MCF 10A (cell line): ENCODE data around the gene LRP10. TPM values are rescaled to one million over a fixed set of nuclear protein-coding genes. Genes with fewer than 3 reads are reported as not detected.

Source experiments
- BruUV-seq: library from RNA; stranded (reverse); fragments of 400-500 nt; replicated peaks from 2 replicates; lab custom pipeline; 2021; lab: Mats Ljungman, UMichigan
- CTCF ChIA-PET: fragments of 300-600 bp; sonication (Branson Sonifier 250); formaldehyde crosslinking; extraction: SDS; loops from one replicate; lab custom pipeline; 2021; ENCODE audit warnings: antibody characterized with exemption, inconsistent platforms; lab: Yijun Ruan, JAX
- POLR2A ChIA-PET: fragments of 300-600, 350-650 bp; sonication (Branson Sonifier 250); formaldehyde crosslinking; extraction: SDS; loops from one replicate; lab custom pipeline; 2020; ENCODE audit warnings: antibody characterized with exemption, inconsistent platforms; lab: Yijun Ruan, JAX
- DNase-seq: peaks from one replicate; pipeline ENCODE4 v3.0.0-alpha.2; 2018; ENCODE audit not compliant: unreplicated experiment
- H3K27ac Mint-ChIP-seq: one replicate; pipeline ENCODE4 v1.8.0; 2022; ENCODE audit warnings: mild to moderate bottlenecking, low read depth, mixed read lengths; ENCODE audit not compliant: unreplicated experiment
- H3K27me3 Mint-ChIP-seq: one replicate; pipeline ENCODE4 v1.8.0; 2022; ENCODE audit warnings: mixed read lengths; ENCODE audit not compliant: insufficient read depth, unreplicated experiment
- H3K36me3 Mint-ChIP-seq: one replicate; pipeline ENCODE4 v1.8.0; 2022; ENCODE audit warnings: mild to moderate bottlenecking, moderate library complexity, mixed read lengths; ENCODE audit not compliant: insufficient read depth, unreplicated experiment
- H3K4me1 Mint-ChIP-seq: one replicate; pipeline ENCODE4 v1.8.0; 2022; ENCODE audit warnings: mixed read lengths; ENCODE audit not compliant: insufficient read depth, unreplicated experiment
- H3K4me3 Mint-ChIP-seq: one replicate; pipeline ENCODE4 v1.8.0; 2022; ENCODE audit warnings: mild to moderate bottlenecking, moderate library complexity, mixed read lengths; ENCODE audit not compliant: unreplicated experiment
- H3K9me3 Mint-ChIP-seq: one replicate; pipeline ENCODE4 v1.8.0; 2022; ENCODE audit warnings: mixed read lengths; ENCODE audit not compliant: unreplicated experiment
- intact Hi-C: fragments of 100-400 bp; cut with micrococcal nuclease; formaldehyde crosslinking; loops from 2 replicates; pipeline ENCODE4 v1.14.1; 2022
- total RNA-seq: library from RNA; stranded (reverse); gene quantifications from 2 replicates; pipeline ENCODE4 v1.2.3, GENCODE V29; 2022
- TF ChIP-seq, protein P1 (sequence below): fragments of 200-600 bp; IDR thresholded peaks from one replicate; pipeline ENCODE4 v1.8.0; 2022; ENCODE audit warnings: antibody characterized with exemption, mild to moderate bottlenecking; ENCODE audit not compliant: unreplicated experiment

Gene LRP10
- total RNA-seq, 1 experiment from 2014 or later, result 71.0 TPM

DNA sequence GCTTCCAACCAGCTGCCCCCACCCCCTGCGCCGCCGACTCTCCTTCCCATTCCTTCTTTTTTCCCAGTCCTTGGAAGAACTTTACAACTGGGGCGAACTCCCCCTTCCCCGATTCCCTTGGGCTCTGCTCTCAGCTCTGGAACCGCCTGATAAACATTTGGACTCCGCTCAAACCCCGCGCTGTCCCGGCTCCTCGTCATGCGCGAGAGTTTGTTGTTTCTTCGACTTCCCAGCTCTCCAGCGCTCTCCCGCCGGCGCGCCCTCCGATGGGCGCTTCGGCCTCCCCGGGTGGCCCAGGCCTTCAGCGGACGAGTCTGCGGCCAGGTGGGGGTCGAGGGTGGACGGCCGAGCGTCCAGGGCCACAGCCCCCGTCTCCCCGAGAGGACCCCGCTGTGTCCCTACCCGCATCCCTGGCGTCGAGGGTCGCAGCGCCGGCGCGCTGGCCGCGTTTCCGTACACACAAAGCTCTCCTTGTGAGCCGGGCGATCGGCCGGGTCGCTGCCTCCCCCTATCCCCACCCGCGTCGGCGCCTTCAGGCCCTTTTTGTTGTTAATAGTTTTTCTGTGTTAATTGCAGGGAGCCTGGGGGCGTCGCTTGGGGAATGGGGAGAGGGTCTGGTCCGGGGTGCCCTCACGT, 34.3 kb upstream of the LRP10 start:
- Mint-ChIP-seq H3K27ac (peak overlapping the region; percentile 98), H3K4me1 (peaks cover 21% of the 10 kb centered on the region), H3K4me3 (peak overlapping the region; percentile 99), H3K36me3 (peaks cover 43% of the 10 kb centered on the region), H3K9me3 (no peaks in the 10 kb centered on the region), H3K27me3 (no peaks in the 10 kb centered on the region)
- DNase-seq, result peak; percentile 69
- intact Hi-C loops, result loop anchor here (2.0 to 5.0 kb wide), 2 partner anchors 16 to 35 kb away; partner anchors contain the start of gene LRP10
- ChIA-PET CTCF (interaction anchor here (0.6 to 18.2 kb wide), 20 partner anchors 8 to 724 kb away, joined by 3 to 330 read pairs (median 5); partner anchors contain the start of genes ABHD4, LRP10 and OXA1L), POLR2A (interaction anchor here (0.6 to 5.7 kb wide), 20 partner anchors 8 to 267 kb away, joined by 3 to 142 read pairs (median 10); partner anchors contain the start of genes ABHD4, HAUS4, LRP10 and MRPL52)
- BruUV-seq, result no TSS peak
- TF ChIP-seq, protein P1, sequence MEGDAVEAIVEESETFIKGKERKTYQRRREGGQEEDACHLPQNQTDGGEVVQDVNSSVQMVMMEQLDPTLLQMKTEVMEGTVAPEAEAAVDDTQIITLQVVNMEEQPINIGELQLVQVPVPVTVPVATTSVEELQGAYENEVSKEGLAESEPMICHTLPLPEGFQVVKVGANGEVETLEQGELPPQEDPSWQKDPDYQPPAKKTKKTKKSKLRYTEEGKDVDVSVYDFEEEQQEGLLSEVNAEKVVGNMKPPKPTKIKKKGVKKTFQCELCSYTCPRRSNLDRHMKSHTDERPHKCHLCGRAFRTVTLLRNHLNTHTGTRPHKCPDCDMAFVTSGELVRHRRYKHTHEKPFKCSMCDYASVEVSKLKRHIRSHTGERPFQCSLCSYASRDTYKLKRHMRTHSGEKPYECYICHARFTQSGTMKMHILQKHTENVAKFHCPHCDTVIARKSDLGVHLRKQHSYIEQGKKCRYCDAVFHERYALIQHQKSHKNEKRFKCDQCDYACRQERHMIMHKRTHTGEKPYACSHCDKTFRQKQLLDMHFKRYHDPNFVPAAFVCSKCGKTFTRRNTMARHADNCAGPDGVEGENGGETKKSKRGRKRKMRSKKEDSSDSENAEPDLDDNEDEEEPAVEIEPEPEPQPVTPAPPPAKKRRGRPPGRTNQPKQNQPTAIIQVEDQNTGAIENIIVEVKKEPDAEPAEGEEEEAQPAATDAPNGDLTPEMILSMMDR, result no peak

DNA sequence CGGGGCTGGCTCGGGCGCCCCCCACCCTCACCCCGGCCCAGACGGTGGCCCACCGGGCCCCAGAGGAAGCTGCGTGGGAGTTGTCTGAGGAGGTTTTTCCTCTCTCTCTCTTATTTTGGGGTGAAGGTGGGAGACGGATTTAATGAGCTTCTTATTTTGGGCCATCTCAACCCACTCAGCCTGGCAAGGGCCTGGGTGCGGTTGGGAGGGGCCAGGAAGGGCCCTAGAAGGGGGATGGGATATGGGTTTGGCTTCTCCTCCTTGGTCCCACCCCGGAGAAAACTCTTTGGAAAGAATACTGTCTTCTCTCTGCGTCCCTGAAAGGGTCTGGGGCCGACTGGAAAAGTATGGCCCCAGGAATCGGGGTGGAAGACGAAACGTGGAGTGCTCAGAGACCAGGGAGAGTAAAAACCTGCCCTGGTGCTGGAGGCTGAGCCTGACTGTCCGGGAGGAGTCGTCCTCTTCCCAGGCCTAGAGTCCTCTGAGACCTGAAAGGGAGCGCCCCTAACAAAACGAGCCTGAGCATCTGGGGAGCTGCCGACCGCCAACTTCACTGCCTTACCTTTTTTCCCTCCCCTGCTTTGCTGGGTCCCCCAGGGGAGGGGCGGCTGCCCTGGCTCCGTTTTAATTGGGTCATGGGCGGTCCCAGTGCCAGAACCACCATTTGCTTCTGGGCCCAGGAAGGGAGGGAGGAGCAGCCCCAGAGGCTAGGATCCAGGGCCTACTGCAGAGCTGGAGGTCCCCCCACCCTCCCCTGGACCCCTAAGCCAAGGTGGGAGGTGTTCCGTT, 33.6 kb upstream of the LRP10 start:
- Mint-ChIP-seq H3K9me3 (no peaks in the 10 kb centered on the region), H3K27me3 (no peaks in the 10 kb centered on the region), H3K36me3 (peaks cover 43% of the 10 kb centered on the region), H3K27ac (peak overlapping the region; percentile 98), H3K4me3 (peak overlapping the region; percentile 99), H3K4me1 (peaks cover 21% of the 10 kb centered on the region)
- ChIA-PET POLR2A (interaction anchor here (0.5 to 5.7 kb wide), 30 partner anchors 9 to 282 kb away, joined by 3 to 142 read pairs (median 5); partner anchors contain the start of genes ABHD4, AJUBA, DAD1 and HAUS4), CTCF (interaction anchor here (0.6 to 18.2 kb wide), 24 partner anchors 9 to 282 kb away, joined by 3 to 330 read pairs (median 6); partner anchors contain the start of genes ABHD4, LRP10 and OXA1L)
- DNase-seq, result peak; percentile 72
- TF ChIP-seq, protein P1, result no peak
- BruUV-seq, result TSS peak; percentile 60
- intact Hi-C loops, result loop anchor here (2.0 to 5.0 kb wide), 2 partner anchors 15 to 34 kb away; partner anchors contain the start of gene LRP10

DNA sequence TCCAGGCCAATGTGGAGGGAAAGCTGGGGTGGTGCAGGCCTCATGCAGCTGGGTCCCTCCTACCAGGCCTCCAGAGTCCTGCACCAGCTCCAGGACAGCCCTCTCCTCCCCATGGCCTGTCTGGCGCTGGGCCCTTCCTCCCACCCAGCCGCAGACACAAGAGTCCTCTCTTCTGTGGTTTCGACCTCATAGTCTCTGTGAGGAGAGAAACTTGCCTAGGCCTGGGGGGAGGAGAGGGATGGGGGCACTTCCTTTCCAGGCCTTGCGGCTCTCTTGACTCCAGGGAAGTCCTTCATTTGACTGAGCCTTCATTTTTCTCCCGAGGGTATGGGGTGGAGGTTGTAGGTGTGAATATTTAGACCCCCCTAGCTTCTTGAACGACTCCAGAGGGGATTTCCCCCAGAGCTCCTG, 32.9 kb upstream of the LRP10 start:
- peaks cover 21% of the 10 kb centered on the region for H3K4me1 Mint-ChIP-seq
- ChIA-PET POLR2A (interaction anchor here (0.5 to 5.7 kb wide), 28 partner anchors 10 to 1436 kb away, joined by 3 to 142 read pairs (median 5); partner anchors contain the start of genes ABHD4, AJUBA, DAD1 and HAUS4), CTCF (interaction anchor here (0.6 to 18.2 kb wide), 20 partner anchors 10 to 282 kb away, joined by 3 to 330 read pairs (median 8); partner anchors contain the start of genes LRP10 and OXA1L)
- H3K27me3 Mint-ChIP-seq, result no peaks in the 10 kb centered on the region
- peak overlapping the region; percentile 98 for H3K27ac Mint-ChIP-seq
- peaks cover 45% of the 10 kb centered on the region for H3K36me3 Mint-ChIP-seq
- intact Hi-C loops, result loop anchor here (5.0 kb wide), 1 partner anchor 34 kb away; the partner anchor contains the start of gene LRP10
- TF ChIP-seq, protein P1, result no peak
- H3K9me3 Mint-ChIP-seq, result no peaks in the 10 kb centered on the region
- BruUV-seq, result no TSS peak
- H3K4me3 Mint-ChIP-seq, result peak overlapping the region; percentile 99
- DNase-seq, result peak; percentile 50
